CD14-positive monocyte (primary cell): ENCODE data around the gene FAM110C. TPM values are rescaled to one million over a fixed set of nuclear protein-coding genes. Genes with fewer than 3 reads are reported as not detected.
"Not testable (repeated sequence)": the region's sequence is repeated elsewhere in the genome, so short reads cannot be mapped to it uniquely, and the experiment has no call there.

ENCODE experiments used
- DNase-seq, 3 donors: peaks; one replicate each; pipeline ENCODE4 v3.0.0-alpha.2; 2011 to 2022
- H2AFZ ChIP-seq: 2 replicates; pipeline ENCODE4 v1.6.0; 2012; ENCODE audit warnings: mild to moderate bottlenecking, low read depth, low read length, inconsistent platforms; ENCODE audit not compliant: insufficient read depth, poor library complexity, severe bottlenecking
- H3K27ac ChIP-seq, 2 donors: 1 replicate in 1 of 2; 2 replicates in 1 of 2; pipeline ENCODE4 v1.5.1; 2012 to 2013; ENCODE audit warnings: low read length in 2 of 2, control low read depth in 1 of 2, inconsistent platforms in 1 of 2, low read depth in 1 of 2, mild to moderate bottlenecking in 1 of 2
- H3K27me3 ChIP-seq, 2 donors: one replicate each; pipeline versions ENCODE4 v1.6.0 to v1.6.1; 2011 to 2013; ENCODE audit warnings: low read length in 2 of 2; ENCODE audit not compliant: control insufficient read depth in 2 of 2, insufficient read depth in 2 of 2
- H3K36me3 ChIP-seq, 2 donors: replicated peaks in 1 of 2; 1 replicate in 1 of 2; 2 replicates in 1 of 2; pipeline versions ENCODE4 v1.5.1 to v1.6.1; 2012 to 2013; ENCODE audit warnings: low read length in 2 of 2, control low read depth in 1 of 2, inconsistent platforms in 1 of 2, mild to moderate bottlenecking in 1 of 2; ENCODE audit not compliant: insufficient read depth in 2 of 2, control insufficient read depth in 1 of 2
- H3K4me1 ChIP-seq, 2 donors: 1 replicate in 1 of 2; 2 replicates in 1 of 2; pipeline versions ENCODE4 v1.5.1 to v1.6.1; 2012 to 2013; ENCODE audit warnings: low read length in 2 of 2, control low read depth in 1 of 2, inconsistent platforms in 1 of 2, mild to moderate bottlenecking in 1 of 2, moderate library complexity in 1 of 2; ENCODE audit not compliant: insufficient read depth in 2 of 2, control insufficient read depth in 1 of 2
- H3K4me2 ChIP-seq: replicated peaks from 2 replicates; pipeline ENCODE3; 2012; ENCODE audit warnings: low read length, moderate library complexity, mild to moderate bottlenecking; ENCODE audit not compliant: poor library complexity, severe bottlenecking; ENCODE audit errors: extremely low read depth
- H3K4me3 ChIP-seq, 3 experiments: fragments of 200-600 bp in 1 of 3; sonication (generic) in 1 of 3; replicated peaks in 1 of 3; 1 replicate in 2 of 3; 2 replicates in 1 of 3; pipeline ENCODE4 v1.5.1; 2011 to 2013; ENCODE audit warnings: low read length in 3 of 3, mild to moderate bottlenecking in 3 of 3, control low read depth in 2 of 3, low read depth in 2 of 3, inconsistent platforms in 1 of 3, moderate library complexity in 1 of 3
- H3K79me2 ChIP-seq: 2 replicates; pipeline ENCODE4 v1.6.0; 2012; ENCODE audit warnings: mild to moderate bottlenecking, control low read depth, inconsistent platforms, low read length, moderate library complexity; ENCODE audit not compliant: insufficient read depth
- H3K9ac ChIP-seq: 2 replicates; pipeline ENCODE4 v1.6.0; 2017; ENCODE audit warnings: low read length, mild to moderate bottlenecking; ENCODE audit not compliant: insufficient read depth, poor library complexity, severe bottlenecking
- H3K9me3 ChIP-seq, 2 donors: replicated peaks in 1 of 2; 1 replicate in 1 of 2; 2 replicates in 1 of 2; pipeline versions ENCODE4 v1.5.1 to v1.6.1; 2012 to 2013; ENCODE audit warnings: low read length in 2 of 2, control low read depth in 1 of 2; ENCODE audit not compliant: control insufficient read depth in 1 of 2, insufficient read depth in 1 of 2
- H4K20me1 ChIP-seq: 2 replicates; pipeline ENCODE4 v1.6.0; 2012; ENCODE audit warnings: mild to moderate bottlenecking, low read length, control low read depth, moderate library complexity; ENCODE audit not compliant: insufficient read depth
- H3K27ac Mint-ChIP-seq, 7 donors: one replicate each; pipeline ENCODE4 v1.8.0; 2020; ENCODE audit warnings: mild to moderate bottlenecking in 7 of 7, mixed read lengths in 7 of 7, moderate library complexity in 6 of 7, inconsistent platforms in 2 of 7
- H3K27me3 Mint-ChIP-seq, 3 donors: one replicate each; pipeline ENCODE4 v1.8.0; 2021 to 2022; ENCODE audit warnings: low read depth in 3 of 3, mild to moderate bottlenecking in 3 of 3, mixed read lengths in 3 of 3, moderate library complexity in 3 of 3, inconsistent platforms in 1 of 3
- H3K36me3 Mint-ChIP-seq, 2 donors: one replicate each; pipeline ENCODE4 v1.8.0; 2020; ENCODE audit warnings: mixed read lengths in 2 of 2, inconsistent platforms in 1 of 2, mild to moderate bottlenecking in 1 of 2
- H3K4me1 Mint-ChIP-seq: one replicate; pipeline ENCODE4 v1.8.0; 2020; ENCODE audit warnings: mild to moderate bottlenecking, mixed read lengths
- H3K4me3 Mint-ChIP-seq, 2 donors: one replicate each; pipeline ENCODE4 v1.8.0; 2020; ENCODE audit warnings: mild to moderate bottlenecking in 2 of 2, mixed read lengths in 2 of 2, moderate library complexity in 1 of 2
- H3K9me3 Mint-ChIP-seq, 7 donors: one replicate each; pipeline ENCODE4 v1.8.0; 2020 to 2022; ENCODE audit warnings: mixed read lengths in 7 of 7, mild to moderate bottlenecking in 6 of 7, moderate library complexity in 6 of 7, inconsistent platforms in 2 of 7
- WGBS: methylation state at CpG from one replicate; pipeline ENCODE4 v1.1.5; 2013; ENCODE audit warnings: missing lambda C conversion rate; ENCODE audit not compliant: insufficient coverage; 5-methylcytosine and 5-hydroxymethylcytosine counted together
- intact Hi-C, 2 donors: fragments of 100-400 bp; cut with micrococcal nuclease; formaldehyde crosslinking; loops; one replicate each; pipeline versions ENCODE4 v1.15.0 to v1.15.1; 2023
- polyA plus RNA-seq, 3 donors: library from polyadenylated mRNA; depleted of rRNA in 1 of 3; unstranded in 2 of 3; stranded (reverse) in 1 of 3; fragments of 300-500 nt in 2 of 3; fragments of >200 nt in 1 of 3; fragmentation: Illumina TruSeq in 2 of 3; gene quantifications; 1 replicate in 2 of 3; 2 replicates in 1 of 3; pipeline ENCODE4 v1.2.3, GENCODE V29; 2012 to 2021
- TF ChIP-seq, protein P1 (sequence below): fragments of 200-600 bp; IDR thresholded peaks from one replicate; pipeline ENCODE4 v1.8.0; 2022; ENCODE audit warnings: antibody characterized with exemption, mild to moderate bottlenecking

Gene FAM110C
- polyA plus RNA-seq, 3 donors, result not detected

DNA sequence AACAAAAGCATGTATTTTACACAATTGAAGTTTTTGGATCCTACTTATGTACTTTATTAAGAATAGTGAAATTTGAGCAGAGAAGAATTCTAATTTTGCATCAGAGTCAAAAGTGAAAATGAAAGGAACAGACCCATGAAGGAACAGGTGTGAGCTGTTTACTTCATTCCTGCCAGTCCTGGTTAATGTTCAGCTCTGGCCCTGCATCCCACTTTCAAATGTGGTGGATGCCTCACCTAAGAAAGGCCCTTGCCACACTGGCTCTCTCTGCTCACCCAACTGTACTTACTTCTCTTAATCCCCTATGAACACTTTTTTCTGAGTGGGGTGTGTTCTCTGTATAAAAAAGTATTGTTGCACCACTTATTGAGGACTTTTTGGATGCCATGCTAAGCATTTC lies 22.2 kb downstream of the FAM110C start:
- TF ChIP-seq, protein P1, sequence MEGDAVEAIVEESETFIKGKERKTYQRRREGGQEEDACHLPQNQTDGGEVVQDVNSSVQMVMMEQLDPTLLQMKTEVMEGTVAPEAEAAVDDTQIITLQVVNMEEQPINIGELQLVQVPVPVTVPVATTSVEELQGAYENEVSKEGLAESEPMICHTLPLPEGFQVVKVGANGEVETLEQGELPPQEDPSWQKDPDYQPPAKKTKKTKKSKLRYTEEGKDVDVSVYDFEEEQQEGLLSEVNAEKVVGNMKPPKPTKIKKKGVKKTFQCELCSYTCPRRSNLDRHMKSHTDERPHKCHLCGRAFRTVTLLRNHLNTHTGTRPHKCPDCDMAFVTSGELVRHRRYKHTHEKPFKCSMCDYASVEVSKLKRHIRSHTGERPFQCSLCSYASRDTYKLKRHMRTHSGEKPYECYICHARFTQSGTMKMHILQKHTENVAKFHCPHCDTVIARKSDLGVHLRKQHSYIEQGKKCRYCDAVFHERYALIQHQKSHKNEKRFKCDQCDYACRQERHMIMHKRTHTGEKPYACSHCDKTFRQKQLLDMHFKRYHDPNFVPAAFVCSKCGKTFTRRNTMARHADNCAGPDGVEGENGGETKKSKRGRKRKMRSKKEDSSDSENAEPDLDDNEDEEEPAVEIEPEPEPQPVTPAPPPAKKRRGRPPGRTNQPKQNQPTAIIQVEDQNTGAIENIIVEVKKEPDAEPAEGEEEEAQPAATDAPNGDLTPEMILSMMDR, result no peak
- Histone ChIP-seq H3K36me3 (no peaks in the 10 kb centered on the region), H3K27ac (no peak overlapping the region), H4K20me1 (no peaks in the 10 kb centered on the region), H3K27me3 (no peaks in the 10 kb centered on the region), H3K9ac (no peak overlapping the region), H3K9me3 (no peaks in the 10 kb centered on the region), H3K4me1 (no peaks in the 10 kb centered on the region), H3K4me2 (no peak overlapping the region), H2AFZ (no peak overlapping the region), H3K79me2 (no peaks in the 10 kb centered on the region), H3K4me3 (no peak overlapping the region)
- Mint-ChIP-seq H3K4me1 (no peaks in the 10 kb centered on the region), H3K27ac (no peak overlapping the region), H3K27me3 (peaks cover 0 to 8% (median 0%) of the 10 kb centered on the region in 3 donors), H3K9me3 (peaks cover 0 to 5% (median 0%) of the 10 kb centered on the region in 7 donors), H3K36me3 (no peaks in the 10 kb centered on the region), H3K4me3 (no peak overlapping the region)
- no peak for DNase-seq
- intact Hi-C loops, result no loop called here

DNA sequence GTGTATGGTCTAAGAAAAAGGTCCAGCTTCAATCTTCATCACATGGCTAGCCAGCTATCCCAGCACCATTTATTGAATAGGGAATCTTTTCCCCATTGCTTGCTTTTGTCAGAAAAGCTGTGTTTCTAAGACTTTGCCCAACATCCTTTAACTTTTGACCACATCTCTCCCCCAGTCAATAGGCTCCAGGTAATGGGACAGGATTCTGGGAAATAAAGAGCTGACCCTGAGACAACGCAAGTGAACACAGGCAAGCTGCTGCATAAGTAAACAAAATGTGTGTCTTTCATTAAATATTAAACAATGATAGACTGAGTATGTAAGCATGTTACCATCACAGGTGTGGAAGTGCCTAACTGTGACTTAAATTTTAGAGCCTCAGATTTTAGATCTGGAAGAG lies 23.0 kb downstream of the FAM110C start:
- H3K27me3 Mint-ChIP-seq, result peaks cover 0 to 8% (median 3%) of the 10 kb centered on the region in 3 donors
- peaks cover 0 to 1% (median 0%) of the 10 kb centered on the region in 7 donors for H3K9me3 Mint-ChIP-seq
- H3K36me3 Mint-ChIP-seq, result no peaks in the 10 kb centered on the region
- Histone ChIP-seq H3K27me3 (no peaks in the 10 kb centered on the region), H3K9ac (no peak overlapping the region), H3K9me3 (no peaks in the 10 kb centered on the region), H3K27ac (no peak overlapping the region), H3K4me1 (no peaks in the 10 kb centered on the region), H4K20me1 (no peaks in the 10 kb centered on the region), H2AFZ (no peak overlapping the region), H3K4me2 (no peak overlapping the region), H3K79me2 (no peaks in the 10 kb centered on the region), H3K36me3 (no peaks in the 10 kb centered on the region), H3K4me3 (no peak overlapping the region)
- DNase-seq, result no peak
- WGBS, result no CpG with 5 or more reads among the region's 1 CpG
- no peak overlapping the region for H3K4me3 Mint-ChIP-seq
- TF ChIP-seq, protein P1, result no peak
- H3K4me1 Mint-ChIP-seq, result no peaks in the 10 kb centered on the region
- H3K27ac Mint-ChIP-seq, result no peak overlapping the region
- intact Hi-C loops, result no loop called here

DNA sequence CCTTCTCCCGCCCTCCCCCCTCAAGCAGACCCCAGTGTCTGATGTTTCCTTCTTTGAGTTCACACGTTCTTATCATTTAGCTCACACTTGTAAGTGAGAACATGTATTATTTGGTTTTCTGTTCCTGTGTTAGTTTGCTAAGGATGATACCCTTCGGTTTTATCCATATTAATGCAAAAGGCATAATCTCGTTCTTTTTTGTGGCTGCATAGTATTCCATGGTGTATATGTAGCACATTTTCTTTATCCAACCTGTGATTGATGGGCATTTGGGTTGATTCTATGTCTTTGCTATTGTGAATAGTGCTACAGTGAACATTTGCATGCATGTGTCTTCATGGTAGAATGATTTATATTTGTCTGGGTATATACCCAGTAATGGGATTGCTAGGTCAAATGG lies 24.1 kb downstream of the FAM110C start:
- intact Hi-C loops, H3K79me2 ChIP-seq, H2AFZ ChIP-seq, H3K9me3 Mint-ChIP-seq, H3K9ac ChIP-seq, H3K27me3 ChIP-seq, DNase-seq, H3K4me1 Mint-ChIP-seq, H4K20me1 ChIP-seq, H3K4me2 ChIP-seq, H3K9me3 ChIP-seq, H3K36me3 Mint-ChIP-seq, H3K36me3 ChIP-seq, H3K27me3 Mint-ChIP-seq, H3K4me1 ChIP-seq, H3K27ac ChIP-seq, H3K4me3 ChIP-seq, H3K27ac Mint-ChIP-seq, H3K4me3 Mint-ChIP-seq: not testable (repeated sequence)
- no CpG with 5 or more reads among the region's 4 CpGs for WGBS

DNA sequence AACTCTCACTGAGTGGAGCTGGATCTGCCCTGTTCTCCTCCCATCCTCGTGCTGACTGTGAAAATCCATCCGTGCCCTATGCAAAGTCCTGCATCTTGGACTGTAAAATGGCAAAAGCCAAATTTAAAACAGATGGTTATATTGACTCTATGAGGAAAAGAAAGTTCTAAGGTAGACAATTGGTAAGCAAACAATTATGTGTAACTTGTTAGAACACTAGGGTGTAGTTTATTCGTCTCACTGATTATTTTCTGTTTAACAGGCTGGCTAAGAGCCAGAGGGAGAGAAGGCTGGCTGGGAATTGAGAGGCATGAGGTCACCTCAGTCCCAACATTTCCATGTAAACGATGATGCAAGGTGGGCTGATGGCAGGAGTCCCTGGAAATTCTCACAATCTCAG lies 26.0 kb downstream of the FAM110C start:
- H3K36me3 ChIP-seq, H3K36me3 Mint-ChIP-seq, H3K9ac ChIP-seq, H3K4me3 Mint-ChIP-seq, H3K4me1 Mint-ChIP-seq, H3K79me2 ChIP-seq, intact Hi-C loops, H3K27me3 ChIP-seq, H2AFZ ChIP-seq, H3K4me3 ChIP-seq, H4K20me1 ChIP-seq, H3K27ac ChIP-seq, H3K27me3 Mint-ChIP-seq, H3K4me2 ChIP-seq, DNase-seq, H3K9me3 Mint-ChIP-seq, H3K27ac Mint-ChIP-seq, H3K4me1 ChIP-seq, H3K9me3 ChIP-seq: not testable (repeated sequence)
- WGBS, result 90% methylated on average over 2 of the region's 4 CpGs
